ENCODE measurements around the gene ATP11A. TPM values are rescaled to one million over a fixed set of nuclear protein-coding genes. Genes with fewer than 3 reads are reported as not detected.

The ATP11A gene
- total and polyA plus RNA-seq, 9 donors: 6.6 to 72.7 (median 34.9) TPM

DNA sequence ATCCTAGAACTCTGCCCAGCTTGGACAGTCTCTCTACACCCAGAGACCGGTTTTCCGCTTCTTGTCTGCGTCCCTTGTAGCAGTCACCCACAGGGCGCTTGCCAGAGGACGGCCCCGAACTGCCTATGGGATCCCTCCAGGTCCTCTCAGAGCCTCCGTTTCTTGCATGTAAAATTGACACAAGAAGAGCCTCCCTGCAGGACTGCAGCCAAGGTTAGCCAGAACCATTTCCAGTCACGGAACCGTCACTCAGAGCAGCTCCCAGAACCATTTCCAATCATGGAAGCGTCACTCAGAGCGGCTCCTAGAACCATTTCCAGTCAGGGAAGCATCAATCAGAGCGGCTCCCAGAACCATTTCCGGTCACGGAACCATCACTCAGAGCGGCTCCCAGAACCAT is 65.5 kb downstream of the ATP11A start:
- TF ChIP-seq, protein P1, sequence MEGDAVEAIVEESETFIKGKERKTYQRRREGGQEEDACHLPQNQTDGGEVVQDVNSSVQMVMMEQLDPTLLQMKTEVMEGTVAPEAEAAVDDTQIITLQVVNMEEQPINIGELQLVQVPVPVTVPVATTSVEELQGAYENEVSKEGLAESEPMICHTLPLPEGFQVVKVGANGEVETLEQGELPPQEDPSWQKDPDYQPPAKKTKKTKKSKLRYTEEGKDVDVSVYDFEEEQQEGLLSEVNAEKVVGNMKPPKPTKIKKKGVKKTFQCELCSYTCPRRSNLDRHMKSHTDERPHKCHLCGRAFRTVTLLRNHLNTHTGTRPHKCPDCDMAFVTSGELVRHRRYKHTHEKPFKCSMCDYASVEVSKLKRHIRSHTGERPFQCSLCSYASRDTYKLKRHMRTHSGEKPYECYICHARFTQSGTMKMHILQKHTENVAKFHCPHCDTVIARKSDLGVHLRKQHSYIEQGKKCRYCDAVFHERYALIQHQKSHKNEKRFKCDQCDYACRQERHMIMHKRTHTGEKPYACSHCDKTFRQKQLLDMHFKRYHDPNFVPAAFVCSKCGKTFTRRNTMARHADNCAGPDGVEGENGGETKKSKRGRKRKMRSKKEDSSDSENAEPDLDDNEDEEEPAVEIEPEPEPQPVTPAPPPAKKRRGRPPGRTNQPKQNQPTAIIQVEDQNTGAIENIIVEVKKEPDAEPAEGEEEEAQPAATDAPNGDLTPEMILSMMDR (IDR thresholded peaks at IDR 0.05): no peak
- no peak for TF ChIP-seq EP300 (IDR thresholded peaks at IDR 0.05)
- TF ChIP-seq POLR2A (IDR thresholded peaks at IDR 0.05): no peak
- 95 to 98% (median 97%) methylated on average over 15 of the region's 15 CpGs for WGBS, 3 donors
- no peak for DNase-seq
- Histone ChIP-seq H3K36me3 (no peaks in the 10 kb centered on the region), H3K27me3 (no peaks in the 10 kb centered on the region), H3K27ac (no peak overlapping the region), H3K9me3 (no peaks in the 10 kb centered on the region), H3K4me1 (ENCODE audit: insufficient read depth) (peaks cover 2% of the 10 kb centered on the region), H3K4me3 (no peak overlapping the region)
- intact Hi-C loops (cut with DNase I): no loop called here

DNA sequence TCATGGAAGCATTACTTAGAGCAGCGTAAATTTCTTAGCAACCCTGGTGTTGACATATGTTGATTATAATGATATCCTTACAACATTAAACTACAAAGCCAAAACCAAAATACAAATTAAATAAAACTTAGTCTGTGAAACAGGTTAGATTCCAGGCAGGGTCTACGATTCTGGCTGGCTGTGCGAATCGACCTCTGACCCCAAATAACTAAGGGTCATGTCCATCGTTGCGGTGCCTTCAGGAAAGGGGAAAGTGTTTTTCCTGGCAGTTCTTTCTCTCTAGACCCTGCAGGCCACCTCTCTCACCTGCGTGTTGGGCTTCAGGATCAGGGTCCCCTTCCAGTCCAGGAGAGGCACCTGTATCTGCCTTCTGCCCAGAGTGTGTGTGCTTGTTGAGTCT is 66.2 kb downstream of the ATP11A start:
- no peaks in the 10 kb centered on the region for H3K36me3 ChIP-seq
- H3K4me1 ChIP-seq (ENCODE audit: insufficient read depth): peaks cover 2% of the 10 kb centered on the region
- 92 to 93% (median 92%) methylated on average over 7 of the region's 7 CpGs for WGBS, 3 donors
- H3K9me3 ChIP-seq: no peaks in the 10 kb centered on the region
- TF ChIP-seq EP300 (IDR thresholded peaks at IDR 0.05): no peak
- TF ChIP-seq, protein P1 (IDR thresholded peaks at IDR 0.05): no peak
- TF ChIP-seq POLR2A (IDR thresholded peaks at IDR 0.05): no peak
- DNase-seq: no peak
- H3K27ac ChIP-seq: no peak overlapping the region
- intact Hi-C loops (cut with DNase I): no loop called here
- H3K27me3 ChIP-seq: no peaks in the 10 kb centered on the region
- no peak overlapping the region for H3K4me3 ChIP-seq

DNA sequence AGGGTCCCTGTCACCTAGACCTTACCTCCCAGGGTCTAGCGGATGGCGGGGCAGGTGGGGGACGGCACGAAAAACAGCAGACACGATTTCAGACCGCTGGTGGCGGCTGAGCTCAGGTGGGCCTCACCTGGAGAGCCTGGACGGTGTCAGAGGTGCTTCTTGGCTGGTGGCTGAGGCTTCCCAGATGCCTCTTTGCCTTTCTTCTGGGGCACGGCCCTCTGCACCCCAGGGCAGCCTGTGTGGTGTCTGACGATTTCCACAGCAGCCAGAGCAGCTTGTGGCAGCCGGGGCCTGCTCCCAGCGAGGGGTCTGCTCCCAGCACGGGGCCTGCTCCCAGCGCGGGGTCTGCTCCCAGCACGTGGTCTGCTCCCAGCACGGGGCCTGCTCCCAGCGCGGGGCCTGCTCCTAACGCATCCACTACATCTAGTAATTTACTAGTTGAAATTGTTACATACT is 66.7 kb downstream of the ATP11A start:
- intact Hi-C loops (cut with DNase I): no loop called here
- Histone ChIP-seq H3K27ac (no peak overlapping the region), H3K4me3 (no peak overlapping the region), H3K36me3 (no peaks in the 10 kb centered on the region), H3K4me1 (ENCODE audit: insufficient read depth) (peaks cover 2% of the 10 kb centered on the region), H3K27me3 (no peaks in the 10 kb centered on the region), H3K9me3 (no peaks in the 10 kb centered on the region)
- DNase-seq: no peak
- TF ChIP-seq, protein P1 (IDR thresholded peaks at IDR 0.05): no peak
- TF ChIP-seq POLR2A (IDR thresholded peaks at IDR 0.05) (no peak), EP300 (IDR thresholded peaks at IDR 0.05) (no peak)
- 96 to 97% (median 97%) methylated on average over 20 of the region's 20 CpGs for WGBS, 3 donors

DNA sequence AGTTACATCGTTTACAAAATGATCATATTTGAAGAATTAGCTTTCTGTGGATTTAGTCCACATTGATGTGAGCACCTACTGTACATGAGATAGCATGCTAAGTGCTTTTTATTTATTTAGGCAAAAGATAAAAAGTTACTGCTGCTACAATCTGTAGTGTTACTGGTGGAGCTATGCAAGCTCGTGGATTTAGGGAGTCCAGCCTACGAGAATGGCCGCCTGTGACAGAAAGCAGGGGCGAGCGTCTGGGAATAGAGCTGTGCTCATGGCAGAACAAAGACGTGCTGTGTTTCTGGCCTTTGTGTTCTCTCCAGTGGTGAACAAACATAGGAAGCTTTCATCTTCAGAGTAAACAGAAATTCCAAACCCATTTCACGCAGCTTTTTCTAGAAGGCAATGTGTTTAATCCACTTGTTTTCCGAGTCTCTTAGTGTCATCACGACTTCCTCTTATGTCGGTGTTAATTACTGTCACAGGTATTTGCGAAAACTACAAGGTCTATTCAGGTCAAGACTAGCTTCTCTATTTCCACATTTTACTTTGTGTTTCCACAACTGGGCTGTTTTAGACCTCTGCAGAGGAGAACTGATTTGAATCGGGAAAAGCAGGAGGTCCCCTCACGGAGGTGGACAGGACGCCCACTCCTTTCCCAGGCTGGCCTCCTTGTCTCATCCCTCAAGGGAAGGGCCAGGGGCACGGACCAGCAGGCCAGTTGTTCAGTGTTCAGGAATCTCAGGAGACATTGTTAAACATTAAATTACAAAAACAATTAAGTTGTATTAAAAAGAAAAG is 67.3 kb downstream of the ATP11A start:
- H3K4me1 ChIP-seq (ENCODE audit: insufficient read depth): peaks cover 2% of the 10 kb centered on the region
- no peaks in the 10 kb centered on the region for H3K36me3 ChIP-seq
- intact Hi-C loops (cut with DNase I): no loop called here
- H3K9me3 ChIP-seq: no peaks in the 10 kb centered on the region
- H3K27me3 ChIP-seq: no peaks in the 10 kb centered on the region
- H3K27ac ChIP-seq: no peak overlapping the region
- DNase-seq: no peak
- no peak overlapping the region for H3K4me3 ChIP-seq
- TF ChIP-seq EP300 (IDR thresholded peaks at IDR 0.05): no peak
- TF ChIP-seq, protein P1 (IDR thresholded peaks at IDR 0.05): no peak
- TF ChIP-seq POLR2A (IDR thresholded peaks at IDR 0.05): no peak
- 89 to 93% (median 90%) methylated on average over 16 of the region's 16 CpGs for WGBS, 3 donors
